SK-N-MC (cell line): ENCODE results near the gene FEM1A.

Experiments used
- DNase-seq: peaks from one replicate; pipeline ENCODE4 v3.0.0-alpha.2; 2011; ENCODE audit warnings: low read depth, low spot score
- H3K27ac ChIP-seq: fragments of 200-600 bp; sonication (generic); 2 replicates; pipeline ENCODE4 v1.5.1; 2016; ENCODE audit warnings: mixed run types
- H3K36me3 ChIP-seq: fragments of 200-600 bp; sonication (generic); 2 replicates; pipeline ENCODE4 v1.6.1; 2017; ENCODE audit warnings: antibody characterized with exemption, low read length, mixed read lengths; ENCODE audit not compliant: insufficient read depth
- H3K4me3 ChIP-seq: fragments of 200-600 bp; sonication (generic); 2 replicates; pipeline ENCODE4 v1.5.1; 2016
- H3K9ac ChIP-seq: fragments of 200-600 bp; sonication (generic); 2 replicates; pipeline ENCODE4 v1.8.0; 2017; ENCODE audit warnings: mixed run types, mixed read lengths; ENCODE audit not compliant: insufficient read length
- H3K9me3 ChIP-seq: fragments of 200-600 bp; sonication (generic); 2 replicates; pipeline ENCODE4 v1.6.1; 2017; ENCODE audit warnings: low read depth, mild to moderate bottlenecking, antibody characterized with exemption, low read length, moderate library complexity, mixed read lengths
- EZH2 ChIP-seq: fragments of 200-600 bp; sonication (generic); IDR thresholded peaks from one replicate; pipeline ENCODE4 v1.6.1; 2017; ENCODE audit warnings: antibody characterized with exemption
- FOXP2 ChIP-seq: optimal IDR thresholded peaks from 2 replicates; pipeline ENCODE3; 2011; ENCODE audit warnings: mild to moderate bottlenecking, moderate library complexity; ENCODE audit not compliant: insufficient read depth; ENCODE audit errors: extremely low read length, control extremely low read depth
- POLR2AphosphoS5 ChIP-seq: IDR thresholded peaks from 2 replicates; pipeline ENCODE4 v1.6.1; 2012; ENCODE audit warnings: mild to moderate bottlenecking, low read depth, low read length, borderline replicate concordance

Gene FEM1A

DNA sequence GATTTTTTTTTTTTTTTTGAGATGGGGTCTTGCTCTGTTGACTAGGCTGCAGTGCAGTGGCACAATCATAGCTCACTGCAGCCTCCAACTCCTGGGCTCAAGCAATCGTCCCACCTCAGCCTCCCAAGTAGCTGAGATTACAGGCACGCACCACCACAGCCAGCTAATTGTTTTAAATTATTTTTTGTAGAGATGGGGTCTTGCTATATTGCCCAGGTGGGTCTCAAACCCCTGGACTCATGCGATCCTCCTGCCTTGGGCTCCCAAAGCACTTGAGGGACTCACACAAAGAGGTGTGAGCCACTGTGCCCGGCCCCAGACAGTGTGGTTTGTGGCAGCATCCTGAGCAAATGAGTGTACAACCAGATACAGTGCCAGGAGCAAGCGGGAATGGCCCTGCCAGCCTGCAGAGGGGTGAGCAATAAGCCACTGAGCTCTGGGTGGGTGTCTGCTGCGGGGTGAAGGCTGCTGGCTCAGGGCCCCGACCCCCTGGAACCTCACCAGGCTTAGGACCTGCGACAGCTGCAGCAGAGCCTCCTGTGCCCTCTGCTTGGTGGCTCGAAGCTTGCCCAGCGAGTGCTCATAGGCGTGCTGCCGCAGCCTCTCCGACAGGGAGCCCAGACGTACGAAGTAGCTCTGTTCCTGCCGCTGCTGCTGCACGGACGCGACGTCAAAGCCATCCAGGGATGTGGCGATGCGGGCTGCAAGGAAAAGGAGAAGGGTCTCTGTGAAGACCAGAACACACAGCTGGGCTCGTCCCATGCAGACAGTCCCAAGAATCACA, 55.8 kb downstream of the FEM1A start:
- Histone ChIP-seq H3K27ac (no peak overlapping the region), H3K36me3 (no peaks in the 10 kb centered on the region; the same call in 1 of the 2 replicates), H3K4me3 (no peak overlapping the region), H3K9ac (no peak overlapping the region), H3K9me3 (no peaks in the 10 kb centered on the region)
- no peak for DNase-seq
- TF ChIP-seq POLR2AphosphoS5: no peak

DNA sequence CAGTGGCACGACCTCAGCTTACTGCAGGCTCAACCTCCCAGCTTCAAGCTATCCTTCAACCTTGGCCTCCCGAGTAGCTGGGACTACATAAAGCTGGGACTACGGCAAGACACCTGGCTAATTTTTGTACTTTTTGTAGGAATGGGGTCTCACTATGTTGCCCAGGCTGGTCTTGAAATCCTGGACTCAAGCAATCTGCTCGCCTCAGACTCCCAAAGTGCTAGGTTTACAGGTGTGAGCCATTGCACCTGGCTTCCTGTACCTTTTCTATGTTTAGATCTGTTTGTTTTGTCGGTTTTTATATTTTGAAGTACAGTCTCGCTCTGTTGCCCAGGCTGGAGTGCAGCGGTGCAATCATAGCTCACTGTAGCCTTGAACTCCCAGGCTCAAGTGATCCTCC, 57.5 kb downstream of the FEM1A start:
- no peak for TF ChIP-seq POLR2AphosphoS5
- TF ChIP-seq FOXP2: no peak
- TF ChIP-seq EZH2: no peak
- Histone ChIP-seq H3K9ac (no peak overlapping the region), H3K36me3 (no peaks in the 10 kb centered on the region; the same call in 1 of the 2 replicates), H3K27ac (no peak overlapping the region), H3K4me3 (no peak overlapping the region), H3K9me3 (no peaks in the 10 kb centered on the region)
- DNase-seq: no peak
